WI38 (cell line): ENCODE measurements around the gene AFG3L2.

Source experiments
- H3K4me3 ChIP-seq: 2 replicates; pipeline ENCODE4 v1.5.1; 2011; ENCODE audit warnings: low read depth, mild to moderate bottlenecking, control low read depth, low read length
- TF ChIP-seq, protein P1 (sequence below): IDR thresholded peaks from 2 replicates; pipeline ENCODE4 v1.5.1; 2012; ENCODE audit warnings: low read depth, mild to moderate bottlenecking, control low read depth, low read length

AFG3L2 gene

GRCh38 chr18:12318857-12319256 lies 58.2 kb downstream of the AFG3L2 start:
- H3K4me3 ChIP-seq: no peak overlapping the region
- TF ChIP-seq, protein P1, sequence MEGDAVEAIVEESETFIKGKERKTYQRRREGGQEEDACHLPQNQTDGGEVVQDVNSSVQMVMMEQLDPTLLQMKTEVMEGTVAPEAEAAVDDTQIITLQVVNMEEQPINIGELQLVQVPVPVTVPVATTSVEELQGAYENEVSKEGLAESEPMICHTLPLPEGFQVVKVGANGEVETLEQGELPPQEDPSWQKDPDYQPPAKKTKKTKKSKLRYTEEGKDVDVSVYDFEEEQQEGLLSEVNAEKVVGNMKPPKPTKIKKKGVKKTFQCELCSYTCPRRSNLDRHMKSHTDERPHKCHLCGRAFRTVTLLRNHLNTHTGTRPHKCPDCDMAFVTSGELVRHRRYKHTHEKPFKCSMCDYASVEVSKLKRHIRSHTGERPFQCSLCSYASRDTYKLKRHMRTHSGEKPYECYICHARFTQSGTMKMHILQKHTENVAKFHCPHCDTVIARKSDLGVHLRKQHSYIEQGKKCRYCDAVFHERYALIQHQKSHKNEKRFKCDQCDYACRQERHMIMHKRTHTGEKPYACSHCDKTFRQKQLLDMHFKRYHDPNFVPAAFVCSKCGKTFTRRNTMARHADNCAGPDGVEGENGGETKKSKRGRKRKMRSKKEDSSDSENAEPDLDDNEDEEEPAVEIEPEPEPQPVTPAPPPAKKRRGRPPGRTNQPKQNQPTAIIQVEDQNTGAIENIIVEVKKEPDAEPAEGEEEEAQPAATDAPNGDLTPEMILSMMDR: no peak

DNA sequence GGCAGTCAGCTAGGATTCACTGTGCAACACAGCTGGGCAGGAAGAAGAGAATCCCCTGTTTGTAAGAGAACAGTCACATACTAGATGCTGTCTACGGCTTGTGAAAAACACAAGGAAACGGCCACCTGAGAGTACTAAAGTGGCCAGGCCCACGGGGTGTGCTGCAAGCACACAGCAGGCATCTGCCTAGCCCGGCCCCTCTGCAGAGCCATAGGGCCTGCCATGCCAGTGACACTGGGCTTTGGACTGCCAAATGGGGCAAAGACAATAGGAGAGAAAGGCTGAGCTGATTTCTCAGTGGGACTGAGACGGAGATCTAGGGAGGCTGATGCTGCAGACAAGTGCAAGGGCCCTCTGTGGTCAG lies 58.7 kb downstream of the AFG3L2 start:
- H3K4me3 ChIP-seq: no peak overlapping the region
- TF ChIP-seq, protein P1: no peak

GRCh38 chr18:12317664-12318333 lies 59.2 kb downstream of the AFG3L2 start:
- H3K4me3 ChIP-seq: no peak overlapping the region
- TF ChIP-seq, protein P1: no peak

DNA sequence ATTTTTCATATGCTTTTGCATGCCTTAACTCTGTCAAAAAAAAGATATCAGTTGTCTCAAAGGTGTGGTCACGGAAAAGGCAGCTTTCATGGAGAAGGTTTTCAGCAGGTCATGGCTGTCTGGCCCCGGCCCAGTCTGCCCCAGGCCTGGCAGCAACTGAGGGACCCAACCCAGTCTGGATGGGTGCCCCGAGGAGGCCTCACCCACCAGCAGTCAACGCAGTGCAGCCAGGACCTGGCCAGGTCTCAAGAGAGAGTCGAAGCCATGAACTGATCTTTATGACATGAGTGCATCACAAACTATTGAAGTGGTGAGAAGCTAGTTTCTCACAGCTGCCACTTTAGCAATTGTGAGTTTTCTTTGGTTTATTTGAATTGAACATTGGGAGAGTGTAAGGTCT lies 61.1 kb downstream of the AFG3L2 start:
- H3K4me3 ChIP-seq: no peak overlapping the region
- TF ChIP-seq, protein P1: no peak

DNA sequence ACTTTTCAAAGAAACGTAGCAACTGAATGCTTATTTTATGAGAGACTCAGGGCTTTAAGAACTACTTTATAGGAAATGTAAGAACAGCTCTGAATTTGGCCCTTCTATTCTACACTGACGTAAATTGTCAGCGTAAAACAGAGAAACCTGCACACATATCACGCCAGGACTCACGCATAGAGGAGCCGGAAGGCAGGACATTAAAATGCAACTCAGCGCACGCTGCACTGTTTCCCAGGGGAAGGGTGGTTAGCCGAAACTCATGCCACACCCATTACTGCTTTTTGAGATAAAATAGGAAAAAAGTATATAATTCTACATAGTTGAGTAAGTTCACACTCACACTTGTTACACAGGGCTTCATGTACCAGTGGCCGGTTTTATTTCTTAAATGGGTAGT lies 61.5 kb downstream of the AFG3L2 start:
- TF ChIP-seq, protein P1: no peak
- H3K4me3 ChIP-seq: no peak overlapping the region

GRCh38 chr18:12314591-12315305 lies 62.3 kb downstream of the AFG3L2 start:
- TF ChIP-seq, protein P1: no peak
- H3K4me3 ChIP-seq: no peak overlapping the region

- H3K4me3 ChIP-seq: no peak overlapping the region
- TF ChIP-seq, protein P1: no peak
These were observed 63.3 kb downstream of the AFG3L2 start for GRCh38 chr18:12313530-12314245.
